ENCODE data around the gene SIRPB1. TPM values are rescaled to one million over a fixed set of nuclear protein-coding genes. Genes with fewer than 3 reads are reported as not detected.

The SIRPB1 gene
- 1.6 and 3.3 TPM in 2 replicates for total RNA-seq

- Mint-ChIP-seq H3K27ac (peak within 1 kb of the TSS; percentile 56), H3K4me1 (ENCODE audit: low read depth) (peaks cover 64% of the 10 kb centered on the region), H3K9me3 (peaks cover 12% of the 10 kb centered on the region), H3K27me3 (ENCODE audit: insufficient read depth) (no peaks in the 10 kb centered on the region), H3K4me3 (peak within 1 kb of the TSS; percentile 35), H3K36me3 (ENCODE audit: low read depth) (peaks cover 20% of the 10 kb centered on the region)
- peak; percentile 40 for DNase-seq (ENCODE audit: low spot score)
- intact Hi-C loops (cut with micrococcal nuclease) = no loop called here
These were observed at the start of gene SIRPB1 for GRCh38 chr20:1619861-1620444. Gene SIRPB1, minus strand, starts transcription at chr20:1620009. Its CDS starts 65 bp downstream, at chr20:1619944.

GRCh38 chr20:1669304-1669703 lies 49.5 kb upstream of the SIRPB1 start:
- peaks cover 32% of the 10 kb centered on the region for H3K36me3 Mint-ChIP-seq (ENCODE audit: low read depth)

GRCh38 chr20:1667502-1668085 lies 47.8 kb upstream of the SIRPB1 start:
- no peaks in the 10 kb centered on the region for H3K27me3 Mint-ChIP-seq (ENCODE audit: insufficient read depth)
- peaks cover 26% of the 10 kb centered on the region for H3K36me3 Mint-ChIP-seq (ENCODE audit: low read depth)
- DNase-seq (ENCODE audit: low spot score) = no peak
- H3K9me3 Mint-ChIP-seq = peaks cover 14% of the 10 kb centered on the region
- H3K4me3 Mint-ChIP-seq = no peak overlapping the region
- peaks cover 93% of the 10 kb centered on the region for H3K4me1 Mint-ChIP-seq (ENCODE audit: low read depth)
- H3K27ac Mint-ChIP-seq = peak overlapping the region; percentile 22
- intact Hi-C loops (cut with micrococcal nuclease) = loop anchor here (10.0 kb wide), 3 partner anchors 303 to 1737 kb away; partner anchors contain the start of genes DNAAF9 and FAM110A

More at GRCh38 chr20:1669304-1669703, 49.5 kb upstream of the SIRPB1 start:
- intact Hi-C loops (cut with micrococcal nuclease) = loop anchor here (10.0 kb wide), 3 partner anchors 305 to 1735 kb away; partner anchors contain the start of genes DNAAF9 and FAM110A
- H3K4me1 Mint-ChIP-seq (ENCODE audit: low read depth) = peaks cover 93% of the 10 kb centered on the region
- no peak overlapping the region for H3K4me3 Mint-ChIP-seq
- no peaks in the 10 kb centered on the region for H3K27me3 Mint-ChIP-seq (ENCODE audit: insufficient read depth)
- H3K27ac Mint-ChIP-seq = peak overlapping the region; percentile 35
- H3K9me3 Mint-ChIP-seq = peaks cover 14% of the 10 kb centered on the region
- DNase-seq (ENCODE audit: low spot score) = no peak

- intact Hi-C loops (cut with micrococcal nuclease) = loop anchor here (10.0 kb wide), 3 partner anchors 302 to 1738 kb away; partner anchors contain the start of genes DNAAF9 and FAM110A
- no peak overlapping the region for H3K4me3 Mint-ChIP-seq
- peak overlapping the region; percentile 22 for H3K27ac Mint-ChIP-seq
- peaks cover 10% of the 10 kb centered on the region for H3K9me3 Mint-ChIP-seq
- DNase-seq (ENCODE audit: low spot score) = no peak
- H3K27me3 Mint-ChIP-seq (ENCODE audit: insufficient read depth) = no peaks in the 10 kb centered on the region
- H3K36me3 Mint-ChIP-seq (ENCODE audit: low read depth) = peaks cover 23% of the 10 kb centered on the region
- H3K4me1 Mint-ChIP-seq (ENCODE audit: low read depth) = peaks cover 93% of the 10 kb centered on the region
These were observed 47.0 kb upstream of the SIRPB1 start for GRCh38 chr20:1666802-1667201.

GRCh38 chr20:1665345-1665744 lies 45.5 kb upstream of the SIRPB1 start:
- peak overlapping the region; percentile 85 for H3K27ac Mint-ChIP-seq
- H3K4me1 Mint-ChIP-seq (ENCODE audit: low read depth) = peaks cover 93% of the 10 kb centered on the region
- peaks cover 3% of the 10 kb centered on the region for H3K9me3 Mint-ChIP-seq
- intact Hi-C loops (cut with micrococcal nuclease) = loop anchor here (1.0 to 10.0 kb wide), 4 partner anchors 8 to 1739 kb away; partner anchors contain the start of genes DNAAF9, FAM110A and SIRPG
- H3K36me3 Mint-ChIP-seq (ENCODE audit: low read depth) = peaks cover 14% of the 10 kb centered on the region
- H3K4me3 Mint-ChIP-seq = peak overlapping the region; percentile 76
- no peak for DNase-seq (ENCODE audit: low spot score)
- H3K27me3 Mint-ChIP-seq (ENCODE audit: insufficient read depth) = no peaks in the 10 kb centered on the region

GRCh38 chr20:1664911-1665310 lies 45.1 kb upstream of the SIRPB1 start:
- Mint-ChIP-seq H3K27me3 (ENCODE audit: insufficient read depth) (no peaks in the 10 kb centered on the region), H3K4me3 (peak overlapping the region; percentile 76), H3K27ac (peak overlapping the region; percentile 85), H3K36me3 (ENCODE audit: low read depth) (peaks cover 14% of the 10 kb centered on the region), H3K4me1 (ENCODE audit: low read depth) (peaks cover 96% of the 10 kb centered on the region), H3K9me3 (peaks cover 3% of the 10 kb centered on the region)
- intact Hi-C loops (cut with micrococcal nuclease) = loop anchor here (1.0 to 10.0 kb wide), 4 partner anchors 8 to 1740 kb away; partner anchors contain the start of genes DNAAF9, FAM110A and SIRPG
- peak; percentile 54 for DNase-seq (ENCODE audit: low spot score)

- H3K4me3 Mint-ChIP-seq = peak overlapping the region; percentile 55
- no peak for DNase-seq (ENCODE audit: low spot score)
- H3K36me3 Mint-ChIP-seq (ENCODE audit: low read depth) = peaks cover 9% of the 10 kb centered on the region
- intact Hi-C loops (cut with micrococcal nuclease) = loop anchor here (10.0 kb wide), 3 partner anchors 299 to 1741 kb away; partner anchors contain the start of genes DNAAF9 and FAM110A
- peaks cover 96% of the 10 kb centered on the region for H3K4me1 Mint-ChIP-seq (ENCODE audit: low read depth)
- H3K27ac Mint-ChIP-seq = peak overlapping the region; percentile 85
- H3K27me3 Mint-ChIP-seq (ENCODE audit: insufficient read depth) = no peaks in the 10 kb centered on the region
- peaks cover 3% of the 10 kb centered on the region for H3K9me3 Mint-ChIP-seq
These were observed 44.1 kb upstream of the SIRPB1 start for GRCh38 chr20:1663917-1664316.

- no peaks in the 10 kb centered on the region for H3K27me3 Mint-ChIP-seq (ENCODE audit: insufficient read depth)
- H3K36me3 Mint-ChIP-seq (ENCODE audit: low read depth) = peaks cover 6% of the 10 kb centered on the region
- H3K9me3 Mint-ChIP-seq = no peaks in the 10 kb centered on the region
- intact Hi-C loops (cut with micrococcal nuclease) = loop anchor here (10.0 kb wide), 3 partner anchors 297 to 1743 kb away; partner anchors contain the start of genes DNAAF9 and FAM110A
- peaks cover 98% of the 10 kb centered on the region for H3K4me1 Mint-ChIP-seq (ENCODE audit: low read depth)
- H3K4me3 Mint-ChIP-seq = peak overlapping the region; percentile 40
- no peak for DNase-seq (ENCODE audit: low spot score)
- H3K27ac Mint-ChIP-seq = peak overlapping the region; percentile 91
These were observed 41.9 kb upstream of the SIRPB1 start for GRCh38 chr20:1661542-1662299.

- intact Hi-C loops (cut with micrococcal nuclease) = loop anchor here (1.0 to 10.0 kb wide), 7 partner anchors 12 to 1745 kb away; partner anchors contain the start of genes DNAAF9 and FAM110A
- peak overlapping the region; percentile 51 for H3K4me3 Mint-ChIP-seq
- H3K4me1 Mint-ChIP-seq (ENCODE audit: low read depth) = peaks cover 97% of the 10 kb centered on the region
- no peaks in the 10 kb centered on the region for H3K27me3 Mint-ChIP-seq (ENCODE audit: insufficient read depth)
- DNase-seq (ENCODE audit: low spot score) = no peak
- H3K9me3 Mint-ChIP-seq = no peaks in the 10 kb centered on the region
- peak overlapping the region; percentile 91 for H3K27ac Mint-ChIP-seq
- H3K36me3 Mint-ChIP-seq (ENCODE audit: low read depth) = peaks cover 8% of the 10 kb centered on the region
These were observed 40.4 kb upstream of the SIRPB1 start for GRCh38 chr20:1660246-1660645.

GRCh38 chr20:1657556-1658334 lies 37.9 kb upstream of the SIRPB1 start, which contains the start of gene SIRPG:
Gene SIRPG, minus strand, starts transcription at chr20:1657779. Its CDS starts 65 bp downstream, at chr20:1657714.
- Mint-ChIP-seq H3K27me3 (ENCODE audit: insufficient read depth) (no peaks in the 10 kb centered on the region), H3K27ac (peak within 1 kb of the TSS; percentile 98), H3K4me1 (ENCODE audit: low read depth) (peaks cover 96% of the 10 kb centered on the region), H3K4me3 (peak within 1 kb of the TSS; percentile 89), H3K9me3 (peaks cover 21% of the 10 kb centered on the region), H3K36me3 (ENCODE audit: low read depth) (peaks cover 27% of the 10 kb centered on the region)
- intact Hi-C loops (cut with micrococcal nuclease) = loop anchor here (1.0 to 10.0 kb wide), 3 partner anchors 8 to 433 kb away; partner anchors contain the start of gene RAD21L1
- peak; percentile 35 for DNase-seq (ENCODE audit: low spot score)

GRCh38 chr20:1656844-1657243 lies 37.0 kb upstream of the SIRPB1 start:
- H3K4me3 Mint-ChIP-seq = peak overlapping the region; percentile 89
- peak overlapping the region; percentile 98 for H3K27ac Mint-ChIP-seq
- peaks cover 21% of the 10 kb centered on the region for H3K9me3 Mint-ChIP-seq
- DNase-seq (ENCODE audit: low spot score) = no peak
- intact Hi-C loops (cut with micrococcal nuclease) = loop anchor here (1.0 to 10.0 kb wide), 3 partner anchors 8 to 432 kb away; partner anchors contain the start of gene RAD21L1
- peaks cover 94% of the 10 kb centered on the region for H3K4me1 Mint-ChIP-seq (ENCODE audit: low read depth)
- no peaks in the 10 kb centered on the region for H3K27me3 Mint-ChIP-seq (ENCODE audit: insufficient read depth)
- H3K36me3 Mint-ChIP-seq (ENCODE audit: low read depth) = peaks cover 29% of the 10 kb centered on the region

All from activated T-helper 1 cell treated with anti-CD3 and anti-CD28 coated beads, Interleukin-12 subunit alpha, Interleukin-12 subunit beta, Interleukin-2, Interleukin-4 antibody, amounts not matched to agents 30 ng/mL and 10 ng/mL and 1 ng/mL, durations not matched to agents 14 hours and 24 hours and 36 hours (primary cell).